BE2C (cell line): ENCODE results near the gene DCAF8.
"Not testable (repeated sequence)": the region's sequence is repeated elsewhere in the genome, so short reads cannot be mapped to it uniquely, and the experiment has no call there.

Experiments used
- DNase-seq: peaks from one replicate; pipeline ENCODE4 v3.0.0-alpha.2; 2020
- H3K27me3 ChIP-seq: fragments of 250-450 bp; sonication (Bioruptor Pico); 2 replicates; pipeline ENCODE4 v1.5.1; 2020; ENCODE audit warnings: mild to moderate bottlenecking
- H3K36me3 ChIP-seq: fragments of 250-450 bp; sonication (Bioruptor Pico); 2 replicates; pipeline ENCODE4 v1.5.1; 2020; ENCODE audit warnings: mild to moderate bottlenecking
- H3K4me1 ChIP-seq: fragments of 250-450 bp; sonication (Bioruptor Pico); 2 replicates; pipeline ENCODE4 v1.5.1; 2020
- H3K4me3 ChIP-seq: 2 replicates; pipeline ENCODE4 v1.5.1; 2011; ENCODE audit warnings: low read depth, low read length
- H3K9me3 ChIP-seq: fragments of 250-450 bp; sonication (Bioruptor Pico); 2 replicates; pipeline ENCODE4 v1.5.1; 2020
- TF ChIP-seq, protein P1 (sequence below): IDR thresholded peaks from 2 replicates; pipeline ENCODE4 v1.5.1; 2012; ENCODE audit warnings: mild to moderate bottlenecking, low read depth, low read length

The DCAF8 gene

DNA sequence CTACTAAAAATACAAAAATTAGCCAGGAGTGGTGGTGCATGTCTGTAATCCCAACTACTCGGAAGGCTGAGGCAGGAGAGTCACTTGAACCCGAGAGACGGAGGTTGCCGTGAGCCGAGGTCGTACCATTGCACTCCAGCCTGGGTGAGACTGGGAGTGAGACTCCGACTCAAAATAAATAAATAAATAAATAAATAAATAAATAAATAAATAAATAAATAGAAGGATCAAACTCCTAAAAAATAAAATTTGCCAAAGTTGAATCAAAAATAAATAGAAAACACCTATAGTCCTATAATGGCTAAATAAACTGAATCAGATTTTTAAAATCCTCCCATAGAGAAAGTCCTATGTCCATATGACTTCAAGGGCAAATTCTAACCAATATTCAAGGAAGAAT, 37.8 kb upstream of the DCAF8 start:
- Histone ChIP-seq H3K27me3 (no peaks in the 10 kb centered on the region), H3K36me3 (peaks cover 61% of the 10 kb centered on the region), H3K4me3 (no peak overlapping the region), H3K4me1 (no peaks in the 10 kb centered on the region), H3K9me3 (no peaks in the 10 kb centered on the region)
- TF ChIP-seq, protein P1, sequence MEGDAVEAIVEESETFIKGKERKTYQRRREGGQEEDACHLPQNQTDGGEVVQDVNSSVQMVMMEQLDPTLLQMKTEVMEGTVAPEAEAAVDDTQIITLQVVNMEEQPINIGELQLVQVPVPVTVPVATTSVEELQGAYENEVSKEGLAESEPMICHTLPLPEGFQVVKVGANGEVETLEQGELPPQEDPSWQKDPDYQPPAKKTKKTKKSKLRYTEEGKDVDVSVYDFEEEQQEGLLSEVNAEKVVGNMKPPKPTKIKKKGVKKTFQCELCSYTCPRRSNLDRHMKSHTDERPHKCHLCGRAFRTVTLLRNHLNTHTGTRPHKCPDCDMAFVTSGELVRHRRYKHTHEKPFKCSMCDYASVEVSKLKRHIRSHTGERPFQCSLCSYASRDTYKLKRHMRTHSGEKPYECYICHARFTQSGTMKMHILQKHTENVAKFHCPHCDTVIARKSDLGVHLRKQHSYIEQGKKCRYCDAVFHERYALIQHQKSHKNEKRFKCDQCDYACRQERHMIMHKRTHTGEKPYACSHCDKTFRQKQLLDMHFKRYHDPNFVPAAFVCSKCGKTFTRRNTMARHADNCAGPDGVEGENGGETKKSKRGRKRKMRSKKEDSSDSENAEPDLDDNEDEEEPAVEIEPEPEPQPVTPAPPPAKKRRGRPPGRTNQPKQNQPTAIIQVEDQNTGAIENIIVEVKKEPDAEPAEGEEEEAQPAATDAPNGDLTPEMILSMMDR: no peak
- no peak for DNase-seq

DNA sequence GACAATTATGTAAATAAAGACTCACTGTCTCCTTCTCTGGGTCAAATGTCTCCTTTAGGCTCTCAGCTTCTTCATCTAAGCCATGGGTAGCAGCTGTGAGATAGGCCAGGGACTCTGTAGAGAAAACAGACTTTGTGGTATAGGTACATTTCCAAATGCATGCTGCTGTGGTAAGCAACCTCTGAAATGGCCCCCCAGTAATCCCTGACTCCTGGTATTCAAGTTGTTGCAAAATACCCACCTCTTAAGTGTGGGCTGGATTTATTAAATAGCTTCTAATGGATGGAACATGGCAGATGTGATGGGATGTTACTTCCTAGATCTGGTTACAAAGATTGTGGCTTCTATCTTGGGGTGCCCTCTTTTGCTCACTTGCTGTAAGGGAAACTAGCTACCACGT, 33.7 kb upstream of the DCAF8 start:
- H3K9me3 ChIP-seq: no peaks in the 10 kb centered on the region
- H3K4me1 ChIP-seq: no peaks in the 10 kb centered on the region
- TF ChIP-seq, protein P1: no peak
- no peaks in the 10 kb centered on the region for H3K27me3 ChIP-seq
- no peak for DNase-seq
- peaks cover 80% of the 10 kb centered on the region for H3K36me3 ChIP-seq
- no peak overlapping the region for H3K4me3 ChIP-seq

DNA sequence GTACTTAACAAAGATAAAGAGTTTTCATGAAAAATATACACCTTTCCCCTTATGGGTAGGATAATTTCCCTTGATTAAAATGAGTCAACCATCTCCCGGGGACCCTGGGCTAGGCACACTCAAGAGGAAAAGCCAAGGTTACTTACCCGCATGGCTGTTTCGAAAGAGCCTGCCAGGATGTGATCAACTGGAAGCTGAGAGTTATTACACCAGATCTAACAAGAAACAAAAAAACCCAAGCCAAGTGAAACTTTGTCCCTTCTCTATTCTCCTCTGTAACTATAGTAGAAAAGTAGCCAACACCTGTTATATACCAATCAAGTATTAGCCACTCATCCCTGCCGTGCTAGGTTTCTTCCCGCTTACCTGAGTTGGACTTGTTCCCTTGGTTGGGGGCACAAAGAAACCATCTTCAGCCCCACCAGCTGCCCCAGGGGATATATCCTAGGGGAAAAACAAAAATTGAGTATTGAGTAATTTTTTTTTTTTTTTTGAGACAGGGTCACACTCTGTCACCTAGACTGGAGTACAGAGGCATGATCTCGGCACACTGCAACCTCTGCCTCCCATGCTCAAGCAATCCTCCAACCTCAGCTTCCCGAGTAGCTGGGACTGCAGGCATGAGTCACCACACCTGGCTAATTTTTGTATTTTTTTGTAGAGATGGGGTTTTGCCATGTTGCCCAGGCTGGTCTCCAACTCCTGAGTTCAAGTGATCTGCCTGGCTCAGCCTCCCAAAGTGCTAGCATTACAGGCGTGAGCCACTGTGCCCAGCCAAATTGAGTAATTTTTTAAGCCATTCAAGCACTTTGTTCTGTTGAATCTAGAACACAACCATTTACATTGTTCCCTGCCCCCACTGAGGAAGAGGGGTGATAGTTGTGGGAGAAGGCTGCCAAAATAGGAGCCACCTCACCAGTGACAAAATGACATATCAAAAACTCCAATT, 30.9 kb upstream of the DCAF8 start:
- H3K4me1 ChIP-seq: no peaks in the 10 kb centered on the region
- no peak overlapping the region for H3K4me3 ChIP-seq
- peaks cover 80% of the 10 kb centered on the region for H3K36me3 ChIP-seq
- TF ChIP-seq, protein P1: no peak
- DNase-seq: no peak
- H3K9me3 ChIP-seq: no peaks in the 10 kb centered on the region
- H3K27me3 ChIP-seq: no peaks in the 10 kb centered on the region

DNA sequence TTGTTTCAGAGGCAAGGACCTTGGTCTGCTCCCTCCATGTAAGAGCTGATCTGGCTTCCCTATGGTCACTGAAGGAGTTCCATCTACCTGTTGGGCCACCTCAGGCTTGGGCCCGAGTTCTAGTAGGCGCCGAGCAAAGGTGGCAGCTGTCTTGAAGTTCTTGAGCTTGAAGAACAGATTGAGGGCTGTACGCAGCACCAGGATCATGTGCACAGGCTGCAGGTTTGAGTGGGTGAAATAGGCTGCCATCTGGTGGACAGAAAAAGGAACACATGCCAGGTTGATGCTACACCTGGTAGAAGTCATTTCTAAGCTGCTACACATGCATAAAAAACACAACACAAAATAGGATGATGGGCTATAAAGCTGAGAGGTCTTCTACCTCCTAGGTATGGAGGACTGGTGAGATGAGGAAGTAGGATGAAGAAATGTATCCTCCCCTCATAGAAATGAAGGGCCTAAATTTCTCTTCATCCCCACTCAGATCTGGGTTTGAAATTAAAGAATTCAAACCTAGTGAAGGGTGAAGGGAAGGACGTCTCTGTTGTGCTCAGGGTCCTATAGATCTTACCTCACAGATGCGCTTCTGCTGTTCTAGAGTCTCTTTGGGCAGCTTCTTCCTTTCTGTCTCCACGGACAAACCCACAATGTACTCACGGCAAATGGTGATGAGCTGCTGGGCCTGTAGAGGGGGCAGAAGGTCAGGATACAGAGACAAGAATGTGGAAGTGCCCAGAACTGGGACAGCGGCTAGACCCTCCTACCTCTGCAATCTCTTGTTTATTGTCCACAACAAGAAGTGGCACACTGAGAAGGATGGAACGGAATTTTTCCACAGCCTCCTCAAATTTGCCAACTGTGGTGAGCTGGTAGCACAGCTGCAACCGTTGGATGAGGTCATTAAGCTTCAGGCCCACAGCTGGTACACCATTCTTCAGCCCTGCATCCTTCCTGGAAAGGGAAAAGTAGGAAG, 29.2 kb upstream of the DCAF8 start:
- DNase-seq: peak; percentile 61
- Histone ChIP-seq H3K36me3 (peaks cover 66% of the 10 kb centered on the region), H3K27me3 (no peaks in the 10 kb centered on the region), H3K4me1 (no peaks in the 10 kb centered on the region), H3K4me3 (no peak overlapping the region), H3K9me3 (no peaks in the 10 kb centered on the region)
- TF ChIP-seq, protein P1: peak; percentile 89

DNA sequence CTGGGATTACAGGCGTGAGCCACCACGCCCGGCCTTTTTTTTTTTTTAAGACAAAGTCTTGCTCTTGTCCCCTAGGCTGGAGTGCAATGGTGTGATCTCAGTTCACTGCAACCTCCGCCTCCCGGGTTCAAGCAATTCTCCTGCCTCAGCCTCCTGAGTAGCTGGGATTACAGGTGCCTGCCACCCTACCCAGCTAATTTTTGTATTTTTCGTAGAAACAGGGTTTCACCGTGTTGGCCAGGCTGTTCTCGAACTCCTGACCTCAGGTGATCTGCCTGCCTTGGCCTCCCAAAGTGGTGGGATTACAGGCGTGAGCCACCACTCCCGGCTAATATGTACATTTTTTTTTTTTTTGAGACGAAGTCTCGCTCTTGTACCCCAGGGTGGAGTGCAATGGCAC, 25.4 kb upstream of the DCAF8 start:
- H3K36me3 ChIP-seq: peaks cover 32% of the 10 kb centered on the region
- H3K4me3 ChIP-seq, DNase-seq, H3K27me3 ChIP-seq, H3K4me1 ChIP-seq, H3K9me3 ChIP-seq: not testable (repeated sequence)

DNA sequence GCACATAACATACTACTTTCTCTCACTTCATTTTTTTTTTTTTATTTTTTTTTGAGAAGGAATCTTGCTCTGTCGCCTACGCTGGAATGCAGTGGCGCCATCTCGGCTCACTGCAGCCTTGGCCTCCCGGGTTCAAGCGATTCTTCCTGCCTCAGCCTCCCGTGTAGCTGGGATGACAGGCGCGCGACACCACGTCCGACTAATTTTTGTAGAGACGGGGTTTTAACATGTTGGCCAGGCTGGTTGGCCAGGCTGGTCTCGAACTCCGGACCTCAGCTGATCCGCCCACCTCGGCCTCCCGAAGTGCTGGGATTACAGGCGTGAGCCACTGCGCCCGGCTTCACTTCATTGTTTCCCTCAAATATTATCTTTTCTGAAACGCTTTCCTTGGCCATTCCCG, 23.2 kb upstream of the DCAF8 start:
- Histone ChIP-seq H3K4me3 (peak overlapping the region; percentile 96), H3K27me3 (no peaks in the 10 kb centered on the region), H3K9me3 (no peaks in the 10 kb centered on the region), H3K4me1 (no peaks in the 10 kb centered on the region), H3K36me3 (peaks cover 25% of the 10 kb centered on the region)
- TF ChIP-seq, protein P1: no peak
- no peak for DNase-seq
